GM12865 (cell line): ENCODE results near the gene RCN1.

Source experiments
- DNase-seq: peaks from one replicate; pipeline ENCODE4 v3.0.0; 2010; ENCODE audit warnings: low read depth
- H3K4me3 ChIP-seq: 2 replicates; pipeline ENCODE4 v1.5.1; 2011; ENCODE audit warnings: mild to moderate bottlenecking, low read depth, low read length, control low read depth
- CTCF ChIP-seq: IDR thresholded peaks from 2 replicates; pipeline ENCODE4 v1.5.1; 2011; ENCODE audit warnings: low read length, control low read depth, low read depth, inconsistent platforms; ENCODE audit not compliant: insufficient read depth; ENCODE audit errors: missing control alignments

The RCN1 gene

GRCh38 chr11:32148895-32149294 lies 58.0 kb downstream of the RCN1 start:
- H3K4me3 ChIP-seq, result no peak overlapping the region
- DNase-seq, result no peak
- no peak for TF ChIP-seq CTCF

- no peak overlapping the region for H3K4me3 ChIP-seq
- TF ChIP-seq CTCF, result no peak
- no peak for DNase-seq
Observed at GRCh38 chr11:32149748-32150147, 58.9 kb downstream of the RCN1 start.

GRCh38 chr11:32151027-32151426 lies 60.2 kb downstream of the RCN1 start:
- no peak overlapping the region for H3K4me3 ChIP-seq
- no peak for TF ChIP-seq CTCF
- no peak for DNase-seq

GRCh38 chr11:32152216-32152615 lies 61.3 kb downstream of the RCN1 start:
- H3K4me3 ChIP-seq, result no peak overlapping the region
- TF ChIP-seq CTCF, result no peak
- DNase-seq, result no peak

GRCh38 chr11:32152821-32153220 lies 61.9 kb downstream of the RCN1 start:
- DNase-seq, result no peak
- no peak for TF ChIP-seq CTCF
- no peak overlapping the region for H3K4me3 ChIP-seq

- no peak for TF ChIP-seq CTCF
- DNase-seq, result peak; percentile 73
- H3K4me3 ChIP-seq, result no peak overlapping the region
Observed at GRCh38 chr11:32153747-32154146, 62.9 kb downstream of the RCN1 start.

- peak; percentile 8 for TF ChIP-seq CTCF
- DNase-seq, result peak; percentile 70
- H3K4me3 ChIP-seq, result no peak overlapping the region
Observed at GRCh38 chr11:32154275-32154674, 63.4 kb downstream of the RCN1 start.
